ENCODE data around the gene S100A1.

- TF ChIP-seq EZH2phosphoT487 (IDR thresholded peaks at IDR 0.05; ENCODE audit: low read depth, severe bottlenecking, unreplicated experiment) = no peak
- TF ChIP-seq CTCF (IDR thresholded peaks at IDR 0.05; ENCODE audit: poor library complexity) = no peak
These were observed 39.2 kb downstream of the S100A1 start for GRCh38 chr1:153667439-153667838.
